WTC11 (cell line): ENCODE results near the gene GPX1.

Experiments used
- ATF1 ChIP-seq: sonication (generic); formaldehyde crosslinking; IDR thresholded peaks from 2 replicates; pipeline ENCODE4 v1.8.1; 2023; ENCODE audit warnings: mild to moderate bottlenecking, moderate library complexity, missing genetic modification reagents
- IRF2 ChIP-seq: sonication (generic); formaldehyde crosslinking; IDR thresholded peaks from 2 replicates; pipeline ENCODE4 v1.8.0; 2022; ENCODE audit warnings: low read depth, missing genetic modification reagents, borderline replicate concordance
- NR3C1 ChIP-seq: sonication (generic); formaldehyde crosslinking; conservative IDR thresholded peaks from 2 replicates; pipeline ENCODE4 v1.8.1; 2023; ENCODE audit warnings: low read depth, mild to moderate bottlenecking, missing genetic modification reagents
- ZNF121 ChIP-seq: sonication (generic); formaldehyde crosslinking; IDR thresholded peaks from 2 replicates; pipeline ENCODE4 v1.8.0; 2023; ENCODE audit warnings: missing genetic modification reagents
- ZNF232 ChIP-seq: sonication (generic); formaldehyde crosslinking; IDR thresholded peaks from 2 replicates; pipeline ENCODE4 v1.8.0; 2022; ENCODE audit warnings: mild to moderate bottlenecking, missing genetic modification reagents
- TF ChIP-seq, protein P1 (sequence below): fragments of 200-600 bp; IDR thresholded peaks from 2 replicates; pipeline ENCODE4 v1.8.0; 2022; ENCODE audit warnings: antibody characterized with exemption
- TF ChIP-seq, protein P2 (sequence below): sonication (generic); formaldehyde crosslinking; IDR thresholded peaks from 2 replicates; pipeline ENCODE4 v1.8.0; 2022; ENCODE audit warnings: mild to moderate bottlenecking, missing genetic modification reagents
- TF ChIP-seq, protein P3 (sequence below): sonication (generic); formaldehyde crosslinking; IDR thresholded peaks from 2 replicates; pipeline ENCODE4 v1.8.1; 2022; ENCODE audit warnings: low read depth, mild to moderate bottlenecking, moderate library complexity, missing genetic modification reagents, borderline replicate concordance
- TF ChIP-seq, protein P4 (sequence below): sonication (generic); formaldehyde crosslinking; IDR thresholded peaks from 2 replicates; pipeline ENCODE4 v1.8.1; 2022; ENCODE audit warnings: low read depth, missing genetic modification reagents, borderline replicate concordance
- TF ChIP-seq, protein P5 (sequence below): sonication (generic); formaldehyde crosslinking; IDR thresholded peaks from 2 replicates; pipeline ENCODE4 v1.8.1; 2022; ENCODE audit warnings: mild to moderate bottlenecking, moderate library complexity, missing genetic modification reagents

DNA sequence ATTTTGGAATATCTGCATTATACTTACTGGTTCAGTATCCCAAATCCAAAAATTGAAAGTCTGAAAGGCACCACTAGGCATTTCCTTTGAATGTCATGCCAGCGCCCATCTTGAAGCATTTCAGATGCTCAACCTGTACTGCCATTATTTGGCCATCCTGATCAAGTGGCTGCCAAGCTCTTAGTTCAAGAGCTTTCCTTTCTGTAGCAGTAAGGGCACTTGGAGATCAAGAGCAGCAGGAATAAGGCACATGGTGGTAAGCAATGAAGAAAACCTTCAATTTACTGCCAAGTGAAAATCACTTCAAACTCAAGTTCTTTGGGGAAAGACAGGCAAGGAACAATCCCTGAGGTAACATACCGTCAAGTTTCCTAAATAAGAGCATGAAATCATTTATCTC, 43.6 kb upstream of the GPX1 start:
- no peak for TF ChIP-seq ATF1 (CRISPR knock-in tag)
- no peak for TF ChIP-seq IRF2 (CRISPR knock-in tag)
- TF ChIP-seq, protein P1, sequence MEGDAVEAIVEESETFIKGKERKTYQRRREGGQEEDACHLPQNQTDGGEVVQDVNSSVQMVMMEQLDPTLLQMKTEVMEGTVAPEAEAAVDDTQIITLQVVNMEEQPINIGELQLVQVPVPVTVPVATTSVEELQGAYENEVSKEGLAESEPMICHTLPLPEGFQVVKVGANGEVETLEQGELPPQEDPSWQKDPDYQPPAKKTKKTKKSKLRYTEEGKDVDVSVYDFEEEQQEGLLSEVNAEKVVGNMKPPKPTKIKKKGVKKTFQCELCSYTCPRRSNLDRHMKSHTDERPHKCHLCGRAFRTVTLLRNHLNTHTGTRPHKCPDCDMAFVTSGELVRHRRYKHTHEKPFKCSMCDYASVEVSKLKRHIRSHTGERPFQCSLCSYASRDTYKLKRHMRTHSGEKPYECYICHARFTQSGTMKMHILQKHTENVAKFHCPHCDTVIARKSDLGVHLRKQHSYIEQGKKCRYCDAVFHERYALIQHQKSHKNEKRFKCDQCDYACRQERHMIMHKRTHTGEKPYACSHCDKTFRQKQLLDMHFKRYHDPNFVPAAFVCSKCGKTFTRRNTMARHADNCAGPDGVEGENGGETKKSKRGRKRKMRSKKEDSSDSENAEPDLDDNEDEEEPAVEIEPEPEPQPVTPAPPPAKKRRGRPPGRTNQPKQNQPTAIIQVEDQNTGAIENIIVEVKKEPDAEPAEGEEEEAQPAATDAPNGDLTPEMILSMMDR, result no peak
- TF ChIP-seq, protein P2, sequence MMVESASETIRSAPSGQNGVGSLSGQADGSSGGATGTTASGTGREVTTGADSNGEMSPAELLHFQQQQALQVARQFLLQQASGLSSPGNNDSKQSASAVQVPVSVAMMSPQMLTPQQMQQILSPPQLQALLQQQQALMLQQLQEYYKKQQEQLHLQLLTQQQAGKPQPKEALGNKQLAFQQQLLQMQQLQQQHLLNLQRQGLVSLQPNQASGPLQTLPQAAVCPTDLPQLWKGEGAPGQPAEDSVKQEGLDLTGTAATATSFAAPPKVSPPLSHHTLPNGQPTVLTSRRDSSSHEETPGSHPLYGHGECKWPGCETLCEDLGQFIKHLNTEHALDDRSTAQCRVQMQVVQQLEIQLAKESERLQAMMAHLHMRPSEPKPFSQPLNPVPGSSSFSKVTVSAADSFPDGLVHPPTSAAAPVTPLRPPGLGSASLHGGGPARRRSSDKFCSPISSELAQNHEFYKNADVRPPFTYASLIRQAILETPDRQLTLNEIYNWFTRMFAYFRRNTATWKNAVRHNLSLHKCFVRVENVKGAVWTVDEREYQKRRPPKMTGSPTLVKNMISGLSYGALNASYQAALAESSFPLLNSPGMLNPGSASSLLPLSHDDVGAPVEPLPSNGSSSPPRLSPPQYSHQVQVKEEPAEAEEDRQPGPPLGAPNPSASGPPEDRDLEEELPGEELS (CRISPR knock-in tag), result no peak
- TF ChIP-seq, protein P3, sequence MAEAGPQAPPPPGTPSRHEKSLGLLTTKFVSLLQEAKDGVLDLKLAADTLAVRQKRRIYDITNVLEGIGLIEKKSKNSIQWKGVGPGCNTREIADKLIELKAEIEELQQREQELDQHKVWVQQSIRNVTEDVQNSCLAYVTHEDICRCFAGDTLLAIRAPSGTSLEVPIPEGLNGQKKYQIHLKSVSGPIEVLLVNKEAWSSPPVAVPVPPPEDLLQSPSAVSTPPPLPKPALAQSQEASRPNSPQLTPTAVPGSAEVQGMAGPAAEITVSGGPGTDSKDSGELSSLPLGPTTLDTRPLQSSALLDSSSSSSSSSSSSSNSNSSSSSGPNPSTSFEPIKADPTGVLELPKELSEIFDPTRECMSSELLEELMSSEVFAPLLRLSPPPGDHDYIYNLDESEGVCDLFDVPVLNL (CRISPR knock-in tag), result no peak
- TF ChIP-seq, protein P4, sequence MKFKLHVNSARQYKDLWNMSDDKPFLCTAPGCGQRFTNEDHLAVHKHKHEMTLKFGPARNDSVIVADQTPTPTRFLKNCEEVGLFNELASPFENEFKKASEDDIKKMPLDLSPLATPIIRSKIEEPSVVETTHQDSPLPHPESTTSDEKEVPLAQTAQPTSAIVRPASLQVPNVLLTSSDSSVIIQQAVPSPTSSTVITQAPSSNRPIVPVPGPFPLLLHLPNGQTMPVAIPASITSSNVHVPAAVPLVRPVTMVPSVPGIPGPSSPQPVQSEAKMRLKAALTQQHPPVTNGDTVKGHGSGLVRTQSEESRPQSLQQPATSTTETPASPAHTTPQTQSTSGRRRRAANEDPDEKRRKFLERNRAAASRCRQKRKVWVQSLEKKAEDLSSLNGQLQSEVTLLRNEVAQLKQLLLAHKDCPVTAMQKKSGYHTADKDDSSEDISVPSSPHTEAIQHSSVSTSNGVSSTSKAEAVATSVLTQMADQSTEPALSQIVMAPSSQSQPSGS (CRISPR knock-in tag), result no peak
- no peak for TF ChIP-seq NR3C1 (CRISPR knock-in tag)
- TF ChIP-seq ZNF121, result no peak
- TF ChIP-seq, protein P5, sequence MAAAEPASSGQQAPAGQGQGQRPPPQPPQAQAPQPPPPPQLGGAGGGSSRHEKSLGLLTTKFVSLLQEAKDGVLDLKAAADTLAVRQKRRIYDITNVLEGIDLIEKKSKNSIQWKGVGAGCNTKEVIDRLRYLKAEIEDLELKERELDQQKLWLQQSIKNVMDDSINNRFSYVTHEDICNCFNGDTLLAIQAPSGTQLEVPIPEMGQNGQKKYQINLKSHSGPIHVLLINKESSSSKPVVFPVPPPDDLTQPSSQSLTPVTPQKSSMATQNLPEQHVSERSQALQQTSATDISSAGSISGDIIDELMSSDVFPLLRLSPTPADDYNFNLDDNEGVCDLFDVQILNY (CRISPR knock-in tag), result no peak
- no peak for TF ChIP-seq ZNF232 (CRISPR knock-in tag)
